ENCODE data around the gene PCDHB13. TPM values are rescaled to one million over a fixed set of nuclear protein-coding genes. Genes with fewer than 3 reads are reported as not detected.
A peak's percentile ranks its signal among the peaks of the same experiment; 100 is the strongest.

Gene PCDHB13
- total and polyA plus RNA-seq, 2 of the 4 experiments (the other 2 are of a cell fraction), result 0.18 to 0.26 TPM

GRCh38 chr5:141172381-141173204 is 41.1 kb upstream of the PCDHB13 start, which contains the start of gene PCDHB7:
Gene PCDHB7 (plus strand): TSS chr5:141172644. CDS start chr5:141172836, 192 bp downstream.
- Histone ChIP-seq H4K5ac (ENCODE audit: low read depth, low read length) (peak within 1 kb of the TSS; percentile 77; the same call in 1 of the 2 replicates), H3K9me1 (ENCODE audit: insufficient read depth, low read length) (no peaks in the 10 kb centered on the region), H4K91ac (ENCODE audit: insufficient read depth, low read depth, low read length) (no peak within 1 kb of the TSS), H4K8ac (ENCODE audit: low read depth in 2 of 2, low read length in 2 of 2) (no peak within 1 kb of the TSS), H3K4me1 (ENCODE audit: control insufficient read depth, insufficient read depth, low read length) (no peaks in the 10 kb centered on the region), H3K27ac (ENCODE audit: insufficient read depth, low read length) (no peak within 1 kb of the TSS), H2BK120ac (ENCODE audit: low read depth, low read length) (no peak within 1 kb of the TSS), H3K79me1 (ENCODE audit: low read depth in 1 of 2, low read length in 2 of 2) (no peaks in the 10 kb centered on the region), H2AFZ (replicated peaks; ENCODE audit: low read length, poor library complexity) (no peak within 1 kb of the TSS), H3K36me3 (ENCODE audit: control insufficient read depth, insufficient read depth, low read length) (no peaks in the 10 kb centered on the region), H2AK9ac (replicated peaks; ENCODE audit: low read depth, low read length, poor library complexity) (no peak within 1 kb of the TSS), H3K4me3 (ENCODE audit: insufficient read depth, low read depth, low read length) (peak within 1 kb of the TSS; percentile 43), H3K18ac (ENCODE audit: low read depth, low read length) (peak within 1 kb of the TSS; percentile 77; the same call in 1 of the 2 replicates), H3K9ac (ENCODE audit: low read depth, low read length) (peak within 1 kb of the TSS; percentile 60; the same call in 1 of the 2 replicates), H3K56ac (ENCODE audit: extremely low read depth, insufficient read depth, low read length) (no peak within 1 kb of the TSS), H3K27me3 (ENCODE audit: control insufficient read depth, insufficient read depth, low read length) (no peaks in the 10 kb centered on the region), H3K9me3 (ENCODE audit: control insufficient read depth, insufficient read depth, low read length) (peaks cover 14% of the 10 kb centered on the region; the same call in 1 of the 2 replicates), H3K14ac (replicated peaks; ENCODE audit: low read depth, low read length) (no peak within 1 kb of the TSS), H3K23ac (ENCODE audit: low read depth, low read length) (no peak within 1 kb of the TSS), H3K4ac (ENCODE audit: low read depth, low read length) (no peak within 1 kb of the TSS), H2BK20ac (ENCODE audit: low read depth, low read length) (no peak within 1 kb of the TSS), H2BK5ac (ENCODE audit: low read depth, low read length, poor library complexity, severe bottlenecking) (no peak within 1 kb of the TSS), H3K4me2 (ENCODE audit: low read depth, low read length) (peak within 1 kb of the TSS; percentile 80), H2AK5ac (ENCODE audit: low read depth, low read length) (no peak within 1 kb of the TSS), H4K20me1 (ENCODE audit: insufficient read depth, low read length) (no peaks in the 10 kb centered on the region), H2BK15ac (ENCODE audit: low read depth, low read length) (no peak within 1 kb of the TSS)
- dilution Hi-C loops (cut with HindIII; ENCODE audit: low sequenced_read_pairs, unreplicated experiment) (no loop called here), intact Hi-C loops (cut with micrococcal nuclease) (loop anchor here (1.0 kb wide), 1 partner anchor 392 kb away; no protein-coding TSS in a partner anchor), in situ Hi-C loops (cut with MboI; ENCODE audit: low sequenced_read_pairs) (no loop called here)
- TF ChIP-seq MAZ (IDR thresholded peaks at IDR 0.05; ENCODE audit: borderline replicate concordance, low read depth, low read length), result no peak
- peak; percentile 42; the same call in 1 of the 2 replicates for TF ChIP-seq RAD21 (IDR thresholded peaks at IDR 0.05; ENCODE audit: low read length)
- TF ChIP-seq CTCF (conservative IDR thresholded peaks at IDR 0.05; ENCODE audit: low read depth, low read length), result peak; percentile 50
- no peak for TF ChIP-seq SMC3 (IDR thresholded peaks at IDR 0.05; ENCODE audit: low read depth, low read length)
- ChIA-PET POLR2A (ENCODE audit: unreplicated experiment) (no interaction called here), CTCF (no interaction called here)
- BruUV-seq (replicated peaks), result TSS peak; percentile 38
- DNase-seq (peak; percentile 26), ATAC-seq (ENCODE audit: low read depth) (peak; percentile 62)
- WGBS, 2 experiments (ENCODE audit: extremely low coverage in 2 of 2, insufficient read length in 1 of 2), result 0% methylated on average over 1 of the region's 20 CpGs; no CpG with 5 or more reads in 1 of the 2 experiments
